GM12878 (cell line): ENCODE measurements around the gene MVK. TPM values are rescaled to one million over a fixed set of nuclear protein-coding genes. Genes with fewer than 3 reads are reported as not detected.

Source experiments
- ATAC-seq: fragments of 200-7000 bp; cut with Tn5 transposase; 3 replicates; pipeline ENCODE4 v1.9.1; 2020; ENCODE audit warnings: mild to moderate bottlenecking, moderate library complexity
- BruUV-seq: library from RNA; stranded (reverse); fragments of 400-500 nt; replicated peaks from 2 replicates; lab custom pipeline; 2021; lab: Mats Ljungman, UMichigan
- CTCF ChIA-PET: fragments of 300-600 bp; sonication (Branson Sonifier 250); formaldehyde crosslinking; extraction: SDS; loops from one replicate; lab custom pipeline; 2021; ENCODE audit warnings: inconsistent platforms; lab: Yijun Ruan, JAX
- POLR2A ChIA-PET: fragments of 350-600 bp; formaldehyde crosslinking; extraction: SDS; loops from one replicate; lab custom pipeline; 2021; ENCODE audit warnings: inconsistent platforms; lab: Charles Lee
- RAD21 ChIA-PET: fragments of 300-600 bp; sonication (Branson Sonifier 250); formaldehyde crosslinking; loops from one replicate; lab custom pipeline; 2023; ENCODE audit warnings: antibody characterized with exemption; ENCODE audit not compliant: unreplicated experiment; lab: Charles Lee
- SMC1A ChIA-PET: fragments of 300-600 bp; sonication (Branson Sonifier 250); formaldehyde crosslinking; loops from one replicate; lab custom pipeline; 2023; ENCODE audit not compliant: unreplicated experiment, uncharacterized antibody; lab: Charles Lee
- DNase-seq: peaks from one replicate; pipeline ENCODE4 v3.0.0-alpha.2; 2011; ENCODE audit warnings: low read depth, low spot score
- FAIRE-seq: peaks from 3 replicates; lab custom pipeline; 2011; peaks lifted over from hg19 to GRCh38; lab: Jason Lieb, UNC
- H2AFZ ChIP-seq: 2 replicates; pipeline ENCODE4 v1.6.0; 2011; ENCODE audit warnings: low read depth, low read length, control low read depth; ENCODE audit not compliant: control insufficient read depth
- H3K27ac ChIP-seq: 2 replicates; pipeline ENCODE4 v1.5.1; 2011; ENCODE audit warnings: control low read depth; ENCODE audit not compliant: control insufficient read depth, insufficient read depth
- H3K27me3 ChIP-seq, 2 experiments: replicated peaks in 1 of 2; 2 replicates each; pipeline versions ENCODE4 v1.6.0 to v1.6.1; 2011; ENCODE audit warnings: low read length in 1 of 2; ENCODE audit not compliant: control insufficient read depth in 2 of 2, insufficient read depth in 2 of 2
- H3K36me3 ChIP-seq, 2 experiments: 2 replicates each; pipeline ENCODE4 v1.5.1; 2011; ENCODE audit warnings: low read length in 1 of 2; ENCODE audit not compliant: control insufficient read depth in 2 of 2, insufficient read depth in 2 of 2
- H3K4me1 ChIP-seq: 2 replicates; pipeline ENCODE4 v1.6.1; 2011; ENCODE audit warnings: mild to moderate bottlenecking, low read length, moderate library complexity, mixed read lengths; ENCODE audit not compliant: control insufficient read depth, insufficient read depth
- H3K4me2 ChIP-seq: 2 replicates; pipeline ENCODE4 v1.6.0; 2011; ENCODE audit warnings: control low read depth; ENCODE audit not compliant: control insufficient read depth, insufficient read depth
- H3K4me3 ChIP-seq: fragments of 200-600 bp; sonication (generic); 2 replicates; pipeline ENCODE4 v1.5.1; 2016
- H3K79me2 ChIP-seq: 2 replicates; pipeline ENCODE4 v1.6.0; 2011; ENCODE audit warnings: low read length; ENCODE audit not compliant: control insufficient read depth, insufficient read depth
- H3K9ac ChIP-seq: 2 replicates; pipeline ENCODE4 v1.8.0; 2011; ENCODE audit warnings: low read length, control low read depth, mixed read lengths; ENCODE audit not compliant: control insufficient read depth, insufficient read depth
- H3K9me3 ChIP-seq: replicated peaks from 3 replicates; pipeline ENCODE4 v1.5.1; 2011; ENCODE audit warnings: mild to moderate bottlenecking, low read length; ENCODE audit not compliant: control insufficient read depth, insufficient read depth
- H4K20me1 ChIP-seq: 2 replicates; pipeline ENCODE4 v1.6.0; 2011; ENCODE audit not compliant: control insufficient read depth, insufficient read depth
- CREM ChIP-seq: IDR thresholded peaks from 2 replicates; pipeline ENCODE4 v1.6.1; 2014; ENCODE audit warnings: antibody characterized with exemption, low read depth
- MEF2A ChIP-seq: IDR thresholded peaks from 2 replicates; pipeline ENCODE4 v1.6.1; 2011; ENCODE audit warnings: low read depth, mild to moderate bottlenecking, low read length, moderate library complexity; ENCODE audit not compliant: insufficient read depth
- POLR2AphosphoS5 ChIP-seq: IDR thresholded peaks from 2 replicates; pipeline ENCODE4 v1.6.1; 2011; ENCODE audit warnings: mild to moderate bottlenecking, low read length, inconsistent platforms
- POU2F2 ChIP-seq: IDR thresholded peaks from 3 replicates; pipeline ENCODE4 v1.6.1; 2011; ENCODE audit warnings: low read depth, mild to moderate bottlenecking, low read length, borderline replicate concordance
- SIX5 ChIP-seq: IDR thresholded peaks from 2 replicates; pipeline ENCODE4 v1.6.1; 2011; ENCODE audit warnings: mild to moderate bottlenecking, low read depth, low read length, moderate library complexity; ENCODE audit not compliant: severe bottlenecking
- TARDBP ChIP-seq: IDR thresholded peaks from 2 replicates; pipeline ENCODE4 v1.6.1; 2016; ENCODE audit warnings: borderline replicate concordance
- TCF7 ChIP-seq: IDR thresholded peaks from 2 replicates; pipeline ENCODE4 v1.6.1; 2014; ENCODE audit warnings: antibody characterized with exemption, borderline replicate concordance
- ZNF217 ChIP-seq: fragments of 450-650 bp; IDR thresholded peaks from 2 replicates; pipeline ENCODE4 v1.6.1; 2017; ENCODE audit warnings: antibody characterized with exemption, mild to moderate bottlenecking
- ZNF24 ChIP-seq: fragments of 450-650 bp; IDR thresholded peaks from 2 replicates; pipeline ENCODE4 v1.6.1; 2017; ENCODE audit warnings: antibody characterized with exemption, mild to moderate bottlenecking
- WGBS: methylation state at CpG from one replicate; pipeline ENCODE4 v1.1.6; 2016; ENCODE audit warnings: low lambda C conversion rate; ENCODE audit not compliant: insufficient replicate concordance, insufficient coverage; ENCODE audit errors: missing lambda C conversion rate; 5-methylcytosine and 5-hydroxymethylcytosine counted together
- in situ Hi-C: fragments of 300-500 bp; cut with MboI; formaldehyde crosslinking; loops from 9 replicates; pipeline ENCODE4 v1.14.3; 2018; ENCODE audit warnings: mixed read lengths
- intact Hi-C: fragments of 100-400 bp; cut with micrococcal nuclease; formaldehyde crosslinking; loops from one replicate; pipeline ENCODE4 v1.14.2; 2022; ENCODE audit not compliant: unreplicated experiment
- polyA plus RNA-seq, 11 experiments: library from polyadenylated mRNA; depleted of rRNA in 4 of 11; unstranded in 6 of 11; stranded (reverse) in 5 of 11; fragments of >200 nt; fragmentation: Nextera tagmentation in 4 of 11; fragmentation: Illumina TruSeq in 1 of 11; extraction: Ambion mirVana in 4 of 11; extraction: Trizol in 1 of 11; gene quantifications; 1 replicate in 1 of 11; 2 replicates in 10 of 11; pipeline versions ENCODE4 v1.2.1 to v1.2.3, GENCODE V29; 2011 to 2016; ENCODE audit warnings: inconsistent platforms in 2 of 11, missing spikeins in 2 of 11, low read depth in 1 of 11
- total RNA-seq, 4 experiments: library from RNA; depleted of rRNA in 3 of 4; stranded (reverse); fragments of >200 nt in 3 of 4; fragmentation: Illumina TruSeq in 1 of 4; extraction: Trizol in 1 of 4; gene quantifications; 2 replicates each; pipeline versions ENCODE4 v1.2.1 to v1.2.3, GENCODE V29; 2013 to 2021
- TF ChIP-seq, protein P1 (sequence below): fragments of 450-650 bp; IDR thresholded peaks from 2 replicates; pipeline ENCODE4 v1.6.1; 2018; ENCODE audit warnings: borderline replicate concordance, mild to moderate bottlenecking; ENCODE audit not compliant: partially characterized antibody
- TF ChIP-seq, protein P2 (sequence below): IDR thresholded peaks from 2 replicates; pipeline ENCODE4 v1.6.1; 2011; ENCODE audit warnings: mild to moderate bottlenecking, low read depth, low read length, moderate library complexity; ENCODE audit not compliant: insufficient replicate concordance

Gene MVK
- total and polyA plus RNA-seq, 10 of the 15 experiments (the other 5 are each of a cell fraction or from before 2014, with no cell fraction given): 0.24 to 46.7 (median 31.9) TPM

- peaks cover 2 to 7% of the 10 kb centered on the region in 2 experiments; a peak in 3 of 4 replicates for H3K36me3 ChIP-seq
- CTCF ChIA-PET: interaction anchor here (0.9 kb wide), 1 partner anchor 139 kb away, joined by 3 read pairs; no protein-coding TSS in a partner anchor
- POLR2A ChIA-PET: interaction anchor here (1.3 kb wide), 1 partner anchor 21 kb away, joined by 4 read pairs; no protein-coding TSS in a partner anchor
- BruUV-seq: no TSS peak
- TF ChIP-seq TCF7: no peak
- TF ChIP-seq TARDBP: no peak
- no peak for TF ChIP-seq MEF2A
- TF ChIP-seq, protein P1, sequence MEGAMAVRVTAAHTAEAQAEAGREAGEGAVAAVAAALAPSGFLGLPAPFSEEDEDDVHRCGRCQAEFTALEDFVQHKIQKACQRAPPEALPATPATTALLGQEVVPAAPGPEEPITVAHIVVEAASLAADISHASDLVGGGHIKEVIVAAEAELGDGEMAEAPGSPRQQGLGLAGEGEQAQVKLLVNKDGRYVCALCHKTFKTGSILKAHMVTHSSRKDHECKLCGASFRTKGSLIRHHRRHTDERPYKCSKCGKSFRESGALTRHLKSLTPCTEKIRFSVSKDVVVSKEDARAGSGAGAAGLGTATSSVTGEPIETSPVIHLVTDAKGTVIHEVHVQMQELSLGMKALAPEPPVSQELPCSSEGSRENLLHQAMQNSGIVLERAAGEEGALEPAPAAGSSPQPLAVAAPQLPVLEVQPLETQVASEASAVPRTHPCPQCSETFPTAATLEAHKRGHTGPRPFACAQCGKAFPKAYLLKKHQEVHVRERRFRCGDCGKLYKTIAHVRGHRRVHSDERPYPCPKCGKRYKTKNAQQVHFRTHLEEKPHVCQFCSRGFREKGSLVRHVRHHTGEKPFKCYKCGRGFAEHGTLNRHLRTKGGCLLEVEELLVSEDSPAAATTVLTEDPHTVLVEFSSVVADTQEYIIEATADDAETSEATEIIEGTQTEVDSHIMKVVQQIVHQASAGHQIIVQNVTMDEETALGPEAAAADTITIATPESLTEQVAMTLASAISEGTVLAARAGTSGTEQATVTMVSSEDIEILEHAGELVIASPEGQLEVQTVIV: no peak
- TF ChIP-seq, protein P2, sequence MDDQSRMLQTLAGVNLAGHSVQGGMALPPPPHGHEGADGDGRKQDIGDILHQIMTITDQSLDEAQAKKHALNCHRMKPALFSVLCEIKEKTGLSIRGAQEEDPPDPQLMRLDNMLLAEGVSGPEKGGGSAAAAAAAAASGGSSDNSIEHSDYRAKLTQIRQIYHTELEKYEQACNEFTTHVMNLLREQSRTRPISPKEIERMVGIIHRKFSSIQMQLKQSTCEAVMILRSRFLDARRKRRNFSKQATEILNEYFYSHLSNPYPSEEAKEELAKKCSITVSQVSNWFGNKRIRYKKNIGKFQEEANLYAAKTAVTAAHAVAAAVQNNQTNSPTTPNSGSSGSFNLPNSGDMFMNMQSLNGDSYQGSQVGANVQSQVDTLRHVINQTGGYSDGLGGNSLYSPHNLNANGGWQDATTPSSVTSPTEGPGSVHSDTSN: no peak
- no peak for TF ChIP-seq POLR2AphosphoS5
- TF ChIP-seq POU2F2: no peak
- TF ChIP-seq ZNF217: no peak
- TF ChIP-seq CREM: no peak
- no peak for TF ChIP-seq ZNF24
- no peak for TF ChIP-seq SIX5
- H3K27me3 ChIP-seq: no peaks in the 10 kb centered on the region
- H3K4me2 ChIP-seq: no peak overlapping the region
- ATAC-seq: no peak
- DNase-seq: no peak
- no peak for FAIRE-seq
- WGBS: 73% methylated on average over 9 of the region's 9 CpGs
- intact Hi-C loops (no loop called here), in situ Hi-C loops (loop anchor here (5.0 kb wide), 1 partner anchor 184 kb away; no protein-coding TSS in a partner anchor)
- H2AFZ ChIP-seq: no peak overlapping the region
- no peak overlapping the region for H3K27ac ChIP-seq
- RAD21 ChIA-PET: no interaction called here
- peaks cover 4% of the 10 kb centered on the region; the same call in 1 of the 2 replicates for H3K4me1 ChIP-seq
- H3K9ac ChIP-seq: no peak overlapping the region
- no peaks in the 10 kb centered on the region for H4K20me1 ChIP-seq
- H3K4me3 ChIP-seq: no peak overlapping the region
- H3K79me2 ChIP-seq: no peaks in the 10 kb centered on the region
- SMC1A ChIA-PET: no interaction called here
- no peaks in the 10 kb centered on the region for H3K9me3 ChIP-seq
Observed at GRCh38 chr12:109592905-109593272, 19.3 kb downstream of the MVK start.
